Stimulated activated effector memory CD8-positive, alpha-beta T cell treated with anti-CD3 and anti-CD28 coated beads, Interleukin-12 subunit alpha, Interleukin-12 subunit beta, amount 100 ng/mL, for 72 hours (primary cell): ENCODE results near the gene OR4A15.

Source experiments
- ATAC-seq: fragments of 150-1000 bp; cut with Tn5 transposase; 2 replicates; pipeline ENCODE4 v1.10.0; 2021
- DNase-seq, 2 donors: peaks; one replicate each; pipeline ENCODE4 v3.0.0; 2021 to 2022; ENCODE audit warnings: low spot score in 2 of 2
- H3K27ac Mint-ChIP-seq: one replicate; pipeline ENCODE4 v1.8.0; 2022; ENCODE audit warnings: mild to moderate bottlenecking, mixed read lengths
- H3K36me3 Mint-ChIP-seq: one replicate; pipeline ENCODE4 v1.8.0; 2022; ENCODE audit warnings: mild to moderate bottlenecking, mixed read lengths
- H3K4me1 Mint-ChIP-seq: one replicate; pipeline ENCODE4 v1.8.0; 2022; ENCODE audit warnings: mixed read lengths
- H3K4me3 Mint-ChIP-seq: one replicate; pipeline ENCODE4 v1.8.0; 2022; ENCODE audit warnings: mild to moderate bottlenecking, mixed read lengths
- H3K9me3 Mint-ChIP-seq: one replicate; pipeline ENCODE4 v1.8.0; 2022; ENCODE audit warnings: mixed read lengths

OR4A15 gene

GRCh38 chr11:55367674-55368073, at the start of gene OR4A15:
OR4A15 (plus strand) TSS chr11:55367974; CDS start chr11:55367974, 0 bp downstream.
- Mint-ChIP-seq H3K9me3 (peaks cover 21% of the 10 kb centered on the region), H3K36me3 (no peaks in the 10 kb centered on the region), H3K27ac (no peak within 1 kb of the TSS), H3K4me3 (no peak within 1 kb of the TSS), H3K4me1 (no peaks in the 10 kb centered on the region)
- no peak for ATAC-seq
- DNase-seq, result no peak

GRCh38 chr11:55324500-55324899, 43.3 kb upstream of the OR4A15 start:
- Mint-ChIP-seq H3K27ac (no peak overlapping the region), H3K9me3 (peaks cover 11% of the 10 kb centered on the region), H3K4me3 (no peak overlapping the region), H3K36me3 (no peaks in the 10 kb centered on the region), H3K4me1 (no peaks in the 10 kb centered on the region)
- DNase-seq (no peak), ATAC-seq (no peak)

GRCh38 chr11:55342901-55343300, 24.9 kb upstream of the OR4A15 start, which contains the start of gene OR4A16:
OR4A16 (plus strand) TSS chr11:55343201; CDS start chr11:55343201, 0 bp downstream.
- Mint-ChIP-seq H3K36me3 (no peaks in the 10 kb centered on the region), H3K4me3 (no peak within 1 kb of the TSS), H3K27ac (no peak within 1 kb of the TSS), H3K4me1 (no peaks in the 10 kb centered on the region), H3K9me3 (peaks cover 18% of the 10 kb centered on the region)
- ATAC-seq (no peak), DNase-seq (no peak)

DNA sequence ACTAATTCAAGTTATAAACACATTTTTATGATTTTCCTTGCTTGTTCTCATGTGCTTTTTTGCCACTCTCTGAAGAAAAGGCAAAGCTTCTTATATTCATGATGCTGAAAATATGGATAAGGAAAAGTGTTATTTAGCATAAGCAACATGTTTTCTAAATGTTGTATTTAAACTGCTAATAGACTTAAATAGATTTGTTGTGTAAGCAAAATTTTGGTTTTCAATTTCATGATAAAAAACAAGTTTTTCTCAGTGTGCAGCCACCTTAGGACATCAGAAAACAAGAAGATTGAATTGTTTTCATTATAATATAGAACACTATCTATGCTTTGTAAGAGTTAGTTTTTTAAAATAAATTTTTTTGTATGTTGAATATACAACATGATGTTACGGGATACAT, 22.5 kb upstream of the OR4A15 start:
- ATAC-seq (no peak), DNase-seq (no peak)
- Mint-ChIP-seq H3K9me3 (peaks cover 17% of the 10 kb centered on the region), H3K36me3 (no peaks in the 10 kb centered on the region), H3K4me3 (no peak overlapping the region), H3K4me1 (no peaks in the 10 kb centered on the region), H3K27ac (no peak overlapping the region)

GRCh38 chr11:55349032-55349431, 18.7 kb upstream of the OR4A15 start:
- Mint-ChIP-seq H3K9me3 (peaks cover 14% of the 10 kb centered on the region), H3K36me3 (no peaks in the 10 kb centered on the region), H3K4me3 (no peak overlapping the region), H3K27ac (no peak overlapping the region), H3K4me1 (no peaks in the 10 kb centered on the region)
- DNase-seq (no peak), ATAC-seq (no peak)

DNA sequence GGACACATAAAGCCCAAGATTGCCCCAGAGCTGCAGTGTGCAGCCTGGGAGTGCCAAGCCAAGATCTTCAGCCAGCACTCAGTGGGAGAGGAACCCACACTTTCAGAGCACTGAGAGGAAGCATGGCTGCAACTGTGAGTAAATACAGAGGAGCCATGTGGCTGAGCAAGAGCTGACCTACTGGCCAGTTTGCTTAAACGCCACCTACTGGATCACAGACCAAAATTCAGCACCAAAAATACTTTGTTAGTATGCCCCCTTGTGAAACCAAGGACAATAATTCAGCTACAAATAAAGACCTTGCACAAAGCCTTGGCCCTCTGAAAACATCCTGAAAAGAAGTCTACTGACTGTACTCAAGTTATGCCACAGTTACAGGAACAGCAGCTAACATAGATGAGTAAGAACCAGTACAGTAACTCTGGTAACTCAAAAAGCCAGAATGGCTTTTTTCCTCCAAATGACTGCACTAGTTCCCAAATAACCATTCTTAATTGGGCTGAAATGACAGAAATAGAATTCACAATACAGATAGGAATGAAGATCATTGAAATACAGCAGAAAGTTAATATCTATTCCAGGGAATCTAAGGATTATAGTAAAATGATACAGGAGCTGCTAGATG, 10.1 kb upstream of the OR4A15 start:
- peaks cover 19% of the 10 kb centered on the region for H3K9me3 Mint-ChIP-seq
- ATAC-seq, result no peak
- H3K4me3 Mint-ChIP-seq, result no peak overlapping the region
- no peak overlapping the region for H3K27ac Mint-ChIP-seq
- no peak for DNase-seq
- no peaks in the 10 kb centered on the region for H3K36me3 Mint-ChIP-seq
- no peaks in the 10 kb centered on the region for H3K4me1 Mint-ChIP-seq

DNA sequence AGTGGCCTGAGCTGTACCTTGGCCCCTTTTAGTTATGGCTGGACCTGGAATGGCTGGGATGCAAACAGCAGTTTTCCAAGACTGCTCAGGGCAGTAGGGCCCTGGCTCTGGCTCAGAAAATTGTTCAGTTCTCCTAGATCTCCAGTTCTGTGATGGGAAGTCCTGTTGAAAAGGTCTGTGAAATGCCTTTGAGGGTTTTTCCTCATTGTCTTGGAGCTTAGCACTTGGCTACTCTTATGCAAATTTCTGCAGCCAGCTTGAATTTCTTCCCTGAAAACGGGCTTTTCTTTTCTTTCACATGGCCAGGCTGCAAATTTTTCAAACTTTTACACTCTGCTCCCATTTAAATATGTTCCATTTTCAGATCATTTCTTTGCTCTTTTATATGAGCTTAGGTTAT, 33.2 kb downstream of the OR4A15 start:
- Mint-ChIP-seq H3K27ac (no peak overlapping the region), H3K36me3 (no peaks in the 10 kb centered on the region), H3K9me3 (peaks cover 28% of the 10 kb centered on the region), H3K4me3 (no peak overlapping the region), H3K4me1 (no peaks in the 10 kb centered on the region)
- DNase-seq, result no peak
- no peak for ATAC-seq
